Choroid plexus epithelial cell (primary cell): ENCODE results near the gene VKORC1.

Experiments used
- DNase-seq: peaks from one replicate; pipeline ENCODE4 v3.0.0-alpha.2; 2010; ENCODE audit warnings: low read depth
- H3K4me3 ChIP-seq: 2 replicates; pipeline ENCODE4 v1.5.1; 2011; ENCODE audit warnings: low read depth, mild to moderate bottlenecking, control low read depth, low read length, moderate library complexity
- TF ChIP-seq, protein P1 (sequence below): conservative IDR thresholded peaks from 2 replicates; pipeline ENCODE4 v1.5.1; 2011; ENCODE audit warnings: low read depth, mild to moderate bottlenecking, control low read depth, inconsistent platforms, low read length, moderate library complexity

Gene VKORC1

DNA sequence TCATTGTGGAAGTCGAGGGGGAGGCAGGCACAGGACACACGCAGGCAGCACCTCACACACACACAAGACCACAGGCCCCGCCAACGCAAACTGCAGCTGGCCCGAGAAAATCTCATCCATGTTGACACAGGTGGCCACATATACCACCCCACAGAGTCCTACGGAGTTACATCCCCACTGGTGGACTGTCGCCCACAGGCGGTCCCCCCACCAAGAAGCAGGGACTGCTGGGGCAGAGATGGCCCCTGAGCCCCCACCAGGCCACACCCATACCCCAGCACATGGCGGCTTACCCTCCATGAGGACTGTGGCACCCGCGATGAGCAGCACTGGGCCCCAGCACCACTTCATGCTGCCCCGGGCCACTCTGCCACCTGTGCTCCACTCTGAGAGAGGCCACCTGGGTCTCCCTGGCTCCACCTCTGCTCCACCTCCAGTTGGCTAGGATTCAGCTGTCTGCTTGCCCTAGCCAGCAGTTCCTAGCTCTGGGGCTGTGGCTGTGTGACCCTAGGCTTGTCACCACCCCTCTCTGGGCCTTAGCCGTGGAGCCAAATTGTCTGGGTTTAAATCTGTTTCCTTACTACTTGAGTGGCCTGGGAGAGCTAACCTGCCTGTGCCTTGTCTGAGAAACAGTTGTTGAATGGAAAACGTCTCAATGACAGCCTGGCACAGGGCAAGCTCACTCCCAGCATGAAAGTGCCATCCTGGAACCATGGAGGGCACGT lies 6.0 kb downstream of the VKORC1 start, which contains the start of gene PRSS53:
TSS of gene PRSS53 (minus strand) at position 485 of the 725 bp plus-strand sequence. CDS start at position 351, 134 bp downstream.
- H3K4me3 ChIP-seq, result no peak within 1 kb of the TSS
- DNase-seq, result no peak
- TF ChIP-seq, protein P1, sequence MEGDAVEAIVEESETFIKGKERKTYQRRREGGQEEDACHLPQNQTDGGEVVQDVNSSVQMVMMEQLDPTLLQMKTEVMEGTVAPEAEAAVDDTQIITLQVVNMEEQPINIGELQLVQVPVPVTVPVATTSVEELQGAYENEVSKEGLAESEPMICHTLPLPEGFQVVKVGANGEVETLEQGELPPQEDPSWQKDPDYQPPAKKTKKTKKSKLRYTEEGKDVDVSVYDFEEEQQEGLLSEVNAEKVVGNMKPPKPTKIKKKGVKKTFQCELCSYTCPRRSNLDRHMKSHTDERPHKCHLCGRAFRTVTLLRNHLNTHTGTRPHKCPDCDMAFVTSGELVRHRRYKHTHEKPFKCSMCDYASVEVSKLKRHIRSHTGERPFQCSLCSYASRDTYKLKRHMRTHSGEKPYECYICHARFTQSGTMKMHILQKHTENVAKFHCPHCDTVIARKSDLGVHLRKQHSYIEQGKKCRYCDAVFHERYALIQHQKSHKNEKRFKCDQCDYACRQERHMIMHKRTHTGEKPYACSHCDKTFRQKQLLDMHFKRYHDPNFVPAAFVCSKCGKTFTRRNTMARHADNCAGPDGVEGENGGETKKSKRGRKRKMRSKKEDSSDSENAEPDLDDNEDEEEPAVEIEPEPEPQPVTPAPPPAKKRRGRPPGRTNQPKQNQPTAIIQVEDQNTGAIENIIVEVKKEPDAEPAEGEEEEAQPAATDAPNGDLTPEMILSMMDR, result no peak

DNA sequence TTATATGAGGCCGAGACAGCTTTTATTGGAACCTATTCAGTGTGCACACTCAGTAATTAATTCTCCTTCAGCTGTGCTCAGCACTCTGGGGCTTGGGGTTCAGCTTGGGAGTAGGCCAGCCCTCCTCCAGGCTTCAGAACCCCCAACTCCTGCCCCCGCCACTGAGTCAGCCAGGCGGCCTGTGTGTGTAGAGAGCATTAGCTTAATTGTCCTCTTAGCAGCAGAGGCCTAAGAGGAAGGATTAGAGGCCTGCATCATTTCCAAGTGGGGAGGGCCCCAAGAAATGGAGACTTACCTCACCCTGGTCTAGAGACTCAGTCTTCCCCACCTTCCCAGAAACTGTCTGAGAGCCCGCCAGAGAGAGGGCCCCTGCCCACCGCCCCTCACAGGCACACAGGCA lies 6.6 kb downstream of the VKORC1 start:
- TF ChIP-seq, protein P1, result no peak
- H3K4me3 ChIP-seq, result no peak overlapping the region
- no peak for DNase-seq

DNA sequence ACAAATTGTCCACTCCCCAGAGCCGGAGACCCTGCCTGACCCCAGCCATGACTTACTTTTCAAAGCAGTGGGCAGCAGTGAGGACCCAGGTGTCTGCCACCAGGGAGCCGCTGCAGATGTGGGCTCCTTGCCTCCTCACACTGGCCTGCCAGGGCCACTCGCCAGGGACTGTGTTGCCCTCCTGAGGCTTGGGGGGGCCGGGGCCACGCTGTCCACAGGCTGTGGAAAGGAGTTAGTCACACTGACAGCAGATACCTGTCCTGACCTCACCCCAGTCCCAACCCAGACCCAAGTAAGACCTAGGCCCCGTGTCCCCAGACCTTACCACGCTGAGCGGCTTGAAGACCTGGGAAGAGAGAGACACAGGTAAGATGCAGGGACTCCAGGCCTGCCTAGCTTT lies 7.1 kb downstream of the VKORC1 start:
- H3K4me3 ChIP-seq, result no peak overlapping the region
- no peak for DNase-seq
- TF ChIP-seq, protein P1, result no peak

DNA sequence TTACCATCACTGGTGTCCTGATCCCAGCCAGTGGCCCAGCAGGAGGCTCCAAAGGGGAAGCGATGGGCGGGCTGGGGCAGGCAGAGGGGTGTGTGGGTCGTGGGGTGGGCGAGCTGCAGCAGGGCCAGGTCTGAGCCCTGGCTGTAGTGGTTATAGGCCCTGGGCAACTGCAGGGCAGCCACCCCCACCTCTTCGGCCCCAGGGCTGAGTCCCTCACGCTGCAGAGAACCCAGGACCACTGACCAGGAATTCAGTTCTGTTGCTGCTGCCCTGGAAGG lies 8.0 kb downstream of the VKORC1 start:
- H3K4me3 ChIP-seq, result no peak overlapping the region
- DNase-seq, result no peak

DNA sequence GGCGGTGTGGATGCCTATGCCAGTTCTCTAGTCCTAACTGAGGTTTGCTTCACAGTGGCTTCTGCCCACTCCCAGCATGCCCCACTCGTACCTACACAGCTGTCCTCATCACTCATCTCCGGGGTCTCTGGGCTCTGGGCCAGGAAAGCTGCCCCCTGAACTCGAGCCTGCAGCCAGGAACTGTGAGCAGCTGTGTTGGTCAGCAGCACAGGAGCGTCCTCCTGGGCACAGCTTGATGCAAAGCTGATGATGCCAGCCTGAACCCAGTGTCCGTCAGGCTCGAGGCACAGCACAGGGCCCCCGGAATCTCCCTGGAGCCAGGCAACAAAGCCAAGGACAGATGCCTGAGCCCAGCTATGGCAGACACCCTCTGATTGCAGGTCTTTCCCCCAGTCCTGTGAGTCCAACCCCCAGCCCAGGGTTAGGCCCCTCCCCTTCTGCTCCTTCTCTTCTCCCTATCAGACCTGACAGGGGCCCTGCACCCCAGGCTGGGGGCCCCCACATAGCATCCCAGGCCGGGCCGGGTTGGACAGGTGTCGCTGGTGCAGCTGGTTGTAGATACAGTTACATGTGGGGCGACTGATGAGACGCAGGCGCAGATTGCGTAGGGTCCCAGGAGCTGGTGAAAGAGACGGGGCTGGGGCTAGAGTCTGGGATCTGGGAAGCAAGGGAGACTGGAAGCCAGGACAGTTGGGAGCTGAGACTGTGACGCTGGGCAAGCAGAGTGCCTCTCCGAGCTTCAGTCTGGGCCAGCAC lies 8.5 kb downstream of the VKORC1 start:
- no peak overlapping the region for H3K4me3 ChIP-seq
- TF ChIP-seq, protein P1, result no peak
- DNase-seq, result no peak

More for the DNA sequence above, 8.0 kb downstream of the VKORC1 start:
- TF ChIP-seq, protein P1, result no peak

DNA sequence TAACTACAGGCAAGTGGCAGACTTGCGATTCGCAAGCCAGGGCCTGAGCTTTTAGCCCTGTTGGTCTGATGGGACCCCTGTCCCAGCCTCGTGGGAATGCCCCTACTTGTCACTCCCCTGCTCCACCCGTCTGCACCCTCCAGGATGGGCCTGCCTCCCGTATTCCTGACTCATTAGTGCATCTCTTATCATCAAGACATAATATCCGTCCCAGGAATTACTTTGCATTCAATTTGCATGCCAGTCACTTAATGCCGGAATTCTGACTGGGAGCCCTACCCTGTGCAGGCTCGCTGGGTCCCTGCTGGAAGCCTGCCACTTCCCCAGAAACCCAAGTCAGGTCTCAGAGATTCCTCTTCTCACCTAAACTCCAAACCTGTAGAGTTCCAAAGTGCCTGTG lies 9.2 kb downstream of the VKORC1 start:
- TF ChIP-seq, protein P1, result no peak
- DNase-seq, result no peak
- no peak overlapping the region for H3K4me3 ChIP-seq
